ENCODE data around the gene MSRB3.

Gene MSRB3

GRCh38 chr12:65326616-65327015, 48.1 kb downstream of the MSRB3 start:
- H3K36me3 ChIP-seq (ENCODE audit: insufficient read depth, low read length), result no peaks in the 10 kb centered on the region
- no peaks in the 10 kb centered on the region for H3K4me1 ChIP-seq (ENCODE audit: insufficient read depth, low read length)

GRCh38 chr12:65327207-65328076, 49.0 kb downstream of the MSRB3 start:
- H3K4me1 ChIP-seq (ENCODE audit: insufficient read depth, low read length), result no peaks in the 10 kb centered on the region
- H3K9ac ChIP-seq (ENCODE audit: low read depth, low read length), result no peak overlapping the region
- no peaks in the 10 kb centered on the region for H3K36me3 ChIP-seq (ENCODE audit: insufficient read depth, low read length)
- 0 out of 2 replicates have a peak, but pooled peaks cover 2% of the 10 kb centered on the region for H3K9me3 ChIP-seq (ENCODE audit: control insufficient read depth, insufficient read depth, low read length)

More at GRCh38 chr12:65326616-65327015, 48.1 kb downstream of the MSRB3 start:
- 0 out of 2 replicates have a peak, but pooled peaks cover under 1% of the 10 kb centered on the region for H3K9me3 ChIP-seq (ENCODE audit: control insufficient read depth, insufficient read depth, low read length)
- H3K9ac ChIP-seq (ENCODE audit: low read depth, low read length), result no peak overlapping the region

GRCh38 chr12:65329721-65330120, 51.2 kb downstream of the MSRB3 start:
- Histone ChIP-seq H3K9ac (ENCODE audit: low read depth, low read length) (no peak overlapping the region), H3K9me3 (ENCODE audit: control insufficient read depth, insufficient read depth, low read length) (0 out of 2 replicates have a peak, but pooled peaks cover 2% of the 10 kb centered on the region), H3K36me3 (ENCODE audit: insufficient read depth, low read length) (no peaks in the 10 kb centered on the region), H3K4me1 (ENCODE audit: insufficient read depth, low read length) (no peaks in the 10 kb centered on the region)

- Histone ChIP-seq H3K4me1 (ENCODE audit: insufficient read depth, low read length) (peaks cover 6% of the 10 kb centered on the region), H3K9me3 (ENCODE audit: control insufficient read depth, insufficient read depth, low read length) (0 out of 2 replicates have a peak, but pooled peaks cover 2% of the 10 kb centered on the region), H3K9ac (ENCODE audit: low read depth, low read length) (no peak overlapping the region), H3K36me3 (ENCODE audit: insufficient read depth, low read length) (no peaks in the 10 kb centered on the region)
These were observed 51.8 kb downstream of the MSRB3 start for GRCh38 chr12:65330331-65330730.

- Histone ChIP-seq H3K4me1 (ENCODE audit: insufficient read depth, low read length) (peaks cover 16% of the 10 kb centered on the region), H3K9me3 (ENCODE audit: control insufficient read depth, insufficient read depth, low read length) (0 out of 2 replicates have a peak, but pooled peaks cover 2% of the 10 kb centered on the region), H3K9ac (ENCODE audit: low read depth, low read length) (no peak overlapping the region), H3K36me3 (ENCODE audit: insufficient read depth, low read length) (no peaks in the 10 kb centered on the region)
These were observed 53.0 kb downstream of the MSRB3 start for GRCh38 chr12:65331456-65331855.

GRCh38 chr12:65333649-65334048, 55.2 kb downstream of the MSRB3 start:
- Histone ChIP-seq H3K36me3 (ENCODE audit: insufficient read depth, low read length) (no peaks in the 10 kb centered on the region), H3K9me3 (ENCODE audit: control insufficient read depth, insufficient read depth, low read length) (0 out of 2 replicates have a peak, but pooled peaks cover 2% of the 10 kb centered on the region), H3K4me1 (ENCODE audit: insufficient read depth, low read length) (peaks cover 16% of the 10 kb centered on the region), H3K9ac (ENCODE audit: low read depth, low read length) (no peak overlapping the region)

GRCh38 chr12:65334521-65334920, 56.0 kb downstream of the MSRB3 start:
- Histone ChIP-seq H3K4me1 (ENCODE audit: insufficient read depth, low read length) (peaks cover 16% of the 10 kb centered on the region), H3K36me3 (ENCODE audit: insufficient read depth, low read length) (no peaks in the 10 kb centered on the region), H3K9me3 (ENCODE audit: control insufficient read depth, insufficient read depth, low read length) (0 out of 2 replicates have a peak, but pooled peaks cover 2% of the 10 kb centered on the region), H3K9ac (ENCODE audit: low read depth, low read length) (no peak overlapping the region)

- no peaks in the 10 kb centered on the region for H3K36me3 ChIP-seq (ENCODE audit: insufficient read depth, low read length)
- H3K9ac ChIP-seq (ENCODE audit: low read depth, low read length), result no peak overlapping the region
- peaks cover 16% of the 10 kb centered on the region for H3K4me1 ChIP-seq (ENCODE audit: insufficient read depth, low read length)
- H3K9me3 ChIP-seq (ENCODE audit: control insufficient read depth, insufficient read depth, low read length), result 0 out of 2 replicates have a peak, but pooled peaks cover 2% of the 10 kb centered on the region
These were observed 56.7 kb downstream of the MSRB3 start for GRCh38 chr12:65335021-65335714.

GRCh38 chr12:65335981-65336380, 57.5 kb downstream of the MSRB3 start:
- no peaks in the 10 kb centered on the region for H3K36me3 ChIP-seq (ENCODE audit: insufficient read depth, low read length)
- H3K9ac ChIP-seq (ENCODE audit: low read depth, low read length), result no peak overlapping the region
- 0 out of 2 replicates have a peak, but pooled peaks cover 2% of the 10 kb centered on the region for H3K9me3 ChIP-seq (ENCODE audit: control insufficient read depth, insufficient read depth, low read length)
- H3K4me1 ChIP-seq (ENCODE audit: insufficient read depth, low read length), result peaks cover 16% of the 10 kb centered on the region

GRCh38 chr12:65339161-65339560, 60.7 kb downstream of the MSRB3 start:
- Histone ChIP-seq H3K4me1 (ENCODE audit: insufficient read depth, low read length) (peaks cover 16% of the 10 kb centered on the region), H3K36me3 (ENCODE audit: insufficient read depth, low read length) (no peaks in the 10 kb centered on the region), H3K9me3 (ENCODE audit: control insufficient read depth, insufficient read depth, low read length) (no peaks in the 10 kb centered on the region), H3K9ac (ENCODE audit: low read depth, low read length) (no peak overlapping the region)

- H3K4me1 ChIP-seq (ENCODE audit: insufficient read depth, low read length), result no peaks in the 10 kb centered on the region
- H3K36me3 ChIP-seq (ENCODE audit: insufficient read depth, low read length), result no peaks in the 10 kb centered on the region
These were observed 64.7 kb downstream of the MSRB3 start for GRCh38 chr12:65343230-65343629.

GRCh38 chr12:65343801-65344200, 65.3 kb downstream of the MSRB3 start:
- Histone ChIP-seq H3K9me3 (ENCODE audit: control insufficient read depth, insufficient read depth, low read length) (no peaks in the 10 kb centered on the region), H3K4me1 (ENCODE audit: insufficient read depth, low read length) (no peaks in the 10 kb centered on the region), H3K9ac (ENCODE audit: low read depth, low read length) (no peak overlapping the region), H3K36me3 (ENCODE audit: insufficient read depth, low read length) (no peaks in the 10 kb centered on the region)

More at GRCh38 chr12:65343230-65343629, 64.7 kb downstream of the MSRB3 start:
- H3K9ac ChIP-seq (ENCODE audit: low read depth, low read length), result no peak overlapping the region
- H3K9me3 ChIP-seq (ENCODE audit: control insufficient read depth, insufficient read depth, low read length), result no peaks in the 10 kb centered on the region

GRCh38 chr12:65355461-65355860, 77.0 kb downstream of the MSRB3 start:
- Histone ChIP-seq H3K9ac (ENCODE audit: low read depth, low read length) (no peak overlapping the region), H3K9me3 (ENCODE audit: control insufficient read depth, insufficient read depth, low read length) (no peaks in the 10 kb centered on the region), H3K4me1 (ENCODE audit: insufficient read depth, low read length) (peaks cover 4% of the 10 kb centered on the region; the same call in 1 of the 2 replicates), H3K36me3 (ENCODE audit: insufficient read depth, low read length) (no peaks in the 10 kb centered on the region)

- Histone ChIP-seq H3K4me1 (ENCODE audit: insufficient read depth, low read length) (peaks cover 13% of the 10 kb centered on the region; the same call in 1 of the 2 replicates), H3K36me3 (ENCODE audit: insufficient read depth, low read length) (no peaks in the 10 kb centered on the region), H3K9me3 (ENCODE audit: control insufficient read depth, insufficient read depth, low read length) (no peaks in the 10 kb centered on the region), H3K9ac (ENCODE audit: low read depth, low read length) (no peak overlapping the region)
These were observed 84.0 kb downstream of the MSRB3 start for GRCh38 chr12:65362234-65363031.

Measured in ES-I3 (cell line).